ENCODE measurements around the gene BUB1B. TPM values are rescaled to one million over a fixed set of nuclear protein-coding genes. Genes with fewer than 3 reads are reported as not detected.

Gene BUB1B
- total RNA-seq, 1 experiment from 2014 or later, result 67.8 TPM

GRCh38 chr15:40175160-40175559, 14.3 kb downstream of the BUB1B start:
- H3K27me3 ChIP-seq (ENCODE audit: control insufficient read depth, insufficient read depth, low read length), result no peaks in the 10 kb centered on the region
- DNase-seq (ENCODE audit: low read depth, low spot score) (no peak), ATAC-seq (no peak)
- ChIA-PET POLR2A (no interaction called here), CTCF (interaction anchor here (0.7 kb wide), 1 partner anchor 213 kb away, joined by 3 read pairs; no protein-coding TSS in a partner anchor)
- TF ChIP-seq REST (IDR thresholded peaks at IDR 0.05; ENCODE audit: insufficient read depth in 1 of 2, low read depth in 2 of 2, low read length in 1 of 2), result no peak
- TF ChIP-seq CTCF (IDR thresholded peaks at IDR 0.05), result no peak
- no peak for TF ChIP-seq SIN3A (IDR thresholded peaks at IDR 0.05; ENCODE audit: borderline replicate concordance, insufficient read depth, low read depth, low read length)
- no peak for TF ChIP-seq POLR2AphosphoS5 (IDR thresholded peaks at IDR 0.05; ENCODE audit: low read depth, low read length)
- no peak for TF ChIP-seq TCF7L2 (IDR thresholded peaks at IDR 0.05; ENCODE audit: low read depth, low read length)
- in situ Hi-C loops (cut with HindIII; ENCODE audit: low pct_unique_long_range_greater_than_20kb, low sequenced_read_pairs) (no loop called here), intact Hi-C loops (cut with micrococcal nuclease; ENCODE audit: unreplicated experiment) (no loop called here)
- no peak overlapping the region for H3K4me3 ChIP-seq (ENCODE audit: low read depth in 2 of 2, low read length in 2 of 2)
- H3K27ac ChIP-seq (ENCODE audit: low read length), result no peak overlapping the region
- no peaks in the 10 kb centered on the region for H3K9me3 ChIP-seq (ENCODE audit: control insufficient read depth, insufficient read depth, low read depth, low read length)
- no peaks in the 10 kb centered on the region for H3K4me1 ChIP-seq (ENCODE audit: control insufficient read depth, insufficient read depth, low read length)
- peaks cover 46% of the 10 kb centered on the region; the same call in 1 of the 2 replicates for H3K36me3 ChIP-seq (ENCODE audit: control insufficient read depth, insufficient read depth, low read length)
- no TSS peak for BruUV-seq (replicated peaks)

- no peak overlapping the region for H3K27ac ChIP-seq (ENCODE audit: low read length)
- H3K4me3 ChIP-seq (ENCODE audit: low read depth in 2 of 2, low read length in 2 of 2), result no peak overlapping the region
- no peaks in the 10 kb centered on the region for H3K9me3 ChIP-seq (ENCODE audit: control insufficient read depth, insufficient read depth, low read depth, low read length)
- CTCF ChIA-PET, result no interaction called here
- no peak for DNase-seq (ENCODE audit: low read depth, low spot score)
- intact Hi-C loops (cut with micrococcal nuclease; ENCODE audit: unreplicated experiment), result no loop called here
- ATAC-seq, result no peak
- POLR2A ChIA-PET, result no interaction called here
- peaks cover 21% of the 10 kb centered on the region; the same call in 1 of the 2 replicates for H3K36me3 ChIP-seq (ENCODE audit: control insufficient read depth, insufficient read depth, low read length)
- no peaks in the 10 kb centered on the region for H3K27me3 ChIP-seq (ENCODE audit: control insufficient read depth, insufficient read depth, low read length)
- H3K4me1 ChIP-seq (ENCODE audit: control insufficient read depth, insufficient read depth, low read length), result no peaks in the 10 kb centered on the region
- in situ Hi-C loops (cut with HindIII; ENCODE audit: low pct_unique_long_range_greater_than_20kb, low sequenced_read_pairs), result no loop called here
- no peak for TF ChIP-seq CTCF (IDR thresholded peaks at IDR 0.05)
- no peak for TF ChIP-seq TCF7L2 (IDR thresholded peaks at IDR 0.05; ENCODE audit: low read depth, low read length)
- no peak for TF ChIP-seq SIN3A (IDR thresholded peaks at IDR 0.05; ENCODE audit: borderline replicate concordance, insufficient read depth, low read depth, low read length)
- no peak for TF ChIP-seq POLR2AphosphoS5 (IDR thresholded peaks at IDR 0.05; ENCODE audit: low read depth, low read length)
- TF ChIP-seq REST (IDR thresholded peaks at IDR 0.05; ENCODE audit: insufficient read depth in 1 of 2, low read depth in 2 of 2, low read length in 1 of 2), result no peak
- BruUV-seq (replicated peaks), result no TSS peak
These were observed 21.6 kb downstream of the BUB1B start for GRCh38 chr15:40182358-40183029.

All from Panc1 (cell line).